NCI-H2107 treated with DMSO at 0.1 percent for 48 hours (cell line): ENCODE measurements around the gene PEX13.
"Not testable (repeated sequence)": the region's sequence is repeated elsewhere in the genome, so short reads cannot be mapped to it uniquely, and the experiment has no call there.

Experiments used
- DNase-seq: peaks from one replicate; lab custom pipeline; 2025; ENCODE audit not compliant: unreplicated experiment; lab: John Stamatoyannopoulos, UW

PEX13 gene, protein sequence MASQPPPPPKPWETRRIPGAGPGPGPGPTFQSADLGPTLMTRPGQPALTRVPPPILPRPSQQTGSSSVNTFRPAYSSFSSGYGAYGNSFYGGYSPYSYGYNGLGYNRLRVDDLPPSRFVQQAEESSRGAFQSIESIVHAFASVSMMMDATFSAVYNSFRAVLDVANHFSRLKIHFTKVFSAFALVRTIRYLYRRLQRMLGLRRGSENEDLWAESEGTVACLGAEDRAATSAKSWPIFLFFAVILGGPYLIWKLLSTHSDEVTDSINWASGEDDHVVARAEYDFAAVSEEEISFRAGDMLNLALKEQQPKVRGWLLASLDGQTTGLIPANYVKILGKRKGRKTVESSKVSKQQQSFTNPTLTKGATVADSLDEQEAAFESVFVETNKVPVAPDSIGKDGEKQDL

GRCh38 chr2:61017556-61018317 is at the start of gene PEX13, which contains the start of gene PUS10:
PEX13 (plus strand) TSS chr2:61017720; CDS start chr2:61017760, 40 bp downstream.
PUS10 (minus strand) TSS chr2:61018255; CDS start chr2:61011890, 6,365 bp downstream.
- DNase-seq, result peak; percentile 84

- DNase-seq, result no peak
Observed at GRCh38 chr2:60972889-60973656, 44.4 kb upstream of the PEX13 start.

DNA sequence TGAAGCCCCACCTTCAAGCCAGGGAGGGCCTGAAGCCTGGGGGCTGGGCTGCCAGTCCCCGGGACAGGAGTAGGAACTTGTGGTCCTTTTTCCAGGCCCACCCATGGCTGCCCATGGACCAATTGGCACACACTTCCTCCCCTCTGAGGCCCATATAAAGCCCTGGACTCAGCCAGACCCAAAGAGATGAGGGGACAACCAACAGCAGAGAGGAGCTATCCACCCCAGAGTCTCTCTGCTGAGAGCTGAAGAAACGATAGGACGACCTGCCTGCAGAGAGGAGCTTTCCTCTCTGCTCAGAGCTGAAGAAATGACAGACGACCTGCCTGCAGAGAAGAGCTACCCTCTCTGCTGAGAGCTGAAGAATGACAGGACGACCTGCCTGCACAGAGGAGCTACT is 43.8 kb upstream of the PEX13 start:
- DNase-seq, result no peak

DNA sequence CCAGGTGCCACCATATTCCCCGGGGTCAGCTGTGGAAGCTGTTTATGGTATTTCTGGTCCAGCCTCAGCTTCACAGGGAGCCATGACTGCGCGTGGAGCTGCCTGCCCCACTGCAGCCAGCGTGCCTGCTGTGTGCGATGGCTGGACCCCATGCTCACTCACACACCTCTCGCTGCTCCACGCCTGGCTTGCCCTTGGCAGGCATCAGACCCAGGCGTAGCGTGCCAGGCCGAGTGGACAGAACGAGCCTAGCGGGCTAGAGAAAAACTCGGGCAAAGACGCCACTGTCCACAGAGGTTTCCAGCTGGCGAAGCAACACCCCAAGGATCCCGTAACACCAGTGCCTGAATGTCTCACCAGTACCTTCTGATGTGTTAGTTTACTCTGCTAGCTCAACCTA is 42.9 kb upstream of the PEX13 start:
- no peak for DNase-seq

GRCh38 chr2:60976256-60976850 is 41.2 kb upstream of the PEX13 start:
- no peak for DNase-seq

- DNase-seq, result no peak
Observed at GRCh38 chr2:60976875-60977561, 40.5 kb upstream of the PEX13 start.

DNA sequence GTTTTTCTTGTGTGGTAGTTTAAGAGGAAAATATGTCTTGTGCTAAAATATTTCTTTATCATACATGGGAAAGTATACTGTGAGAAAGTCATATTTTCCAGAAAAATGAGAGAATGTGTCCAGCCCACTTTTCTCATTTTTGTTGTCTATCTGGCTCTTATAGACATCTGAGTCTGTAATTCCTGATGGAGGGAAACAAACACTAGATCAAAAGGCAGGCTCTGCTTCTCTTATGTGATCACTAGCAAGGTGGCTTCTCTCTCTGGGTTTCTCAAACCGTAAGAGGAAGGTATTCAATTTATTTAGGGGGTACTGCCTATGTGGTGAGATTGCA is 40.0 kb upstream of the PEX13 start:
- DNase-seq, result no peak

DNA sequence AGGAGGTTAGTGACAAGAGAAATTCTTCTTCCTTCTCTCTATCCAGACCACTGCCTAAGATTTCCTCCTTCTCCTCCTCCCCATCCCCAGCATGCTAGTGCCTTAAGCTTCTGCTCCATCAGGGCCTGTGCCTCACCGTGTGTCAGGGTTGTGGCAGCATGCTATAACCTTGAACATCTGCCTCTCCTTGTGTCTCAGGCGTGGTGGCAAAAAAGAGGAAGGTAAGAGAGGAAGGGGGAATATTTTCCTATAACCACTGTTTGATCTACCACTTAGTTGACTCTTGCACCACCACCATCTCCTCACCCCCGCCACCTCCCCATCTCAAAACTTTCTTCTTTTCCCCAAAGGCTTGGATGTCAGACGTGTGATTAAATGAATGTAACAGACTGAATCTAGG is 38.3 kb upstream of the PEX13 start:
- DNase-seq, result no peak

- DNase-seq, result no peak
Observed at GRCh38 chr2:60980071-60980815, 37.3 kb upstream of the PEX13 start.

DNA sequence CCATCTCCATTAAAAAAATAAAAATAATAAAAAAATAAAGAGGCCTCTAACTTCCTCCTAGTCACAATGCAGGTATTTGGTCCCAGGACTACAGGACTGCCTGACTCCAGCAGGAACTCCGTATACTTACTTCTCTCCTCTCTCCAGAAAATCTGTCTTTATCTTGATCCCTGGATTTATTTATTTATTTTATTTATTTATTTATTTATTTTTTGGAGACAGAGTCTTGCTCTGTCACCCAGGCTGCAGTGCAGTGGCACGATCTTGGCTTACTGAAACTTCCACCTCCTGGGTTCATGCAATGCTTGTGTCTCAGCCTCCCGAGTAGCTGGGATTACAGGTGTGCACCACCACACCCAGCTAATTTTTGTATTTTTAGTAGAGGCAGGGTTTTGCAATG is 35.5 kb upstream of the PEX13 start:
- DNase-seq, result not testable (repeated sequence)

- no peak for DNase-seq
Observed at GRCh38 chr2:60984720-60985119, 32.8 kb upstream of the PEX13 start.

DNA sequence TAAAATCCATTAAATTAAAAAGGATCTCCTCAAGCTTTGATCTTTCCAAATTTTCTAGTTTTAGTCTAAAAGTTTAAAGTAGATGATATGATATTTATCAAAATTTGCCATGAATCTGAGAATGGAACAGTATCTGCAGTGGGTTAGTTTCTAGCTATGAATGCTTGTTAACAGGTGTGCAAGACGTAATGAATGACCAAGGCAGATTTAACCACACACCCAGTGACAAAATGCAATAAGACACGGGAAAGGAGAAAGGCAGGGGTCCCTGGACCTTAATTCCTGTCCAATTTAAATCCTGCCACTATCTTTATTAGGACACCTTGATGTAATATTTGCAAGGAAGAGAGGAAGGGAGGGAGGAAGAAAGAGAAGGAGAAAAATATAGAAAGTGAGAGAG is 30.5 kb upstream of the PEX13 start:
- no peak for DNase-seq

DNA sequence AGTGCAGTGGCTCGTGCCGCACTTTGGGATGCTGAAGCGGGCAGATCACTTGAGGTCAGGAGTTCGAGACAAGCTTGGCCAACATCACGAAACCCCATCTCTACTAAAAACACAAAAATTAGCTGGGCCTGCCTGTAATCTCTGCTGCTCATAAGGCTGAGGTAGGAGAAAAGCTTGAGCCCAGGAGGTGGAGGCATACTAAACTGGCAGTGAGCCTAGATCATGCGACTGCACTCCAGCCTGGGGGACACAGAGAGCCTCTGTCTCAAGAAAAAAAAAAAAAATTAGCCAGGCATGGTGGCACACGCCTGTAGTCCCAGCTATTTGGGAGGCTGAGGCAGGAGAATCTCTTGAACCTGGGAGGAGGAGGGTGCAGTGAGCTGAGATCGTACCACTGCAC is 29.9 kb upstream of the PEX13 start:
- not testable (repeated sequence) for DNase-seq

GRCh38 chr2:60989259-60989658 is 28.3 kb upstream of the PEX13 start:
- DNase-seq, result no peak

- no peak for DNase-seq
Observed at GRCh38 chr2:60991644-60992043, 25.9 kb upstream of the PEX13 start.

- DNase-seq, result no peak
Observed at GRCh38 chr2:60992985-60993392, 24.5 kb upstream of the PEX13 start.

DNA sequence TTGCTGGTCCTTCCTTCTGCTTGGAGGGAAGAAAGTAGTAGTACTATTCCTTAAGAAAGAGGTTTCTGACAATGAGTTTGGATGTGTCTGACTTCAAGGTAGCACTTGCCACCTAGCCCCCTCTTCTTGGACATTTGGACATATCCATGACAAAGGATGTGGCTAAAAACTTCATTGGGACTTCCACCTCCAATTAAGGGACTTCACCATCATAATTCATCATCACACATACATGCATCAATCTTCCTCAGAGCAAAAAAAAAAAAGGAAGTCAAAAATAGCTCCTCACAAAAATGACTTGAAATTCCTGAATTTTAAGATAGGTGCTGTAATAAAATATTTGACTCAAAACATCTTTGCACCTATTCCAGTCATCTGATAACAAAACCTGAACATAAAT is 23.4 kb upstream of the PEX13 start:
- DNase-seq, result no peak

DNA sequence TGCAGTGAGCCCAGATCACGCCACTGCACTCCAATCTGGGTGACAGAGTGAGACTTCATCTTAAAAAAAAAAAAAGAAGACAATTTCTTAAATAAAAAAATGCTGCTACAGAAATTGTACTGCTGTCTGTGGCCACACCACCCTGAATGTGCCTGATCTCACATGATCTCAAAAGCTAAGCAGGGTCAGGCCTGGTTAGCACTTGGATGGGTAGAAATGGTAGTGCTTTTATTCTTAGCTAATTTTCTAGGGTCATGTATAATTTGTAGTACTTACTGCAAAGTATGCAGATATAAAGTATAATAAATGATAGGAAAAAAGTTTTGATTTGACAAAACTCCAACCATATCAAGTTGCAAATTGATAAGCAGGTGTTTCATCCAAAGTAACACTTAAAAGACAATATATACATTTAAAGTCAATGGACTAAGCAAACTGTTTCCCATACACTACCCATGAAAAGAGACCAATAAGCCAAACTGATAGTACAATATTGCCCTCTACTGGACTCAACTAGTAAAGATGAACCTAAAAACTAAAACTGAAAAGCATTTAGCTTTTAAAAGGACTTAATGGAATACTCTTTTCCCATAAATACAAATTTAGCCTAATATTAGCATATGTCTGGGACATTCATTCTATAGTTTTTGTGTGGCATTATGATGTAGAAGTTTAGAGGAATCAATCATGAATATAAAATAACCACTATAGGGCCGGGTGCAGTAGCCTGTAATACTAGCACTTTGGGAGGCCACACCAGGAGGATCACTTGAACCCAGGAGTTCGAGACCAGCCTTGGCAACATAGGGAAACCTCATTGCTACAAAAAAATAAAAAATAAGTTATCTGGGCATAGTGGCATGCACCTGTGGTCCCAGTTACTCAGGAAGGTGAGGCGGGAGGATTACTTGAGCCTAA is 18.6 kb upstream of the PEX13 start:
- peak; percentile 83 for DNase-seq

- DNase-seq, result no peak
Observed at GRCh38 chr2:61005736-61006135, 11.8 kb upstream of the PEX13 start.
